Suprapubic skin (tissue), 4 donors: ENCODE data around the gene SRGAP2B. TPM values are rescaled to one million over a fixed set of nuclear protein-coding genes. Genes with fewer than 3 reads are reported as not detected.
"Not testable (repeated sequence)": the region's sequence is repeated elsewhere in the genome, so short reads cannot be mapped to it uniquely, and the experiment has no call there.

Experiments
- DNase-seq, 2 donors: peaks; one replicate each; pipeline ENCODE4 v3.0.0-alpha.2; 2019; ENCODE audit warnings: low spot score in 2 of 2
- H3K27ac ChIP-seq: fragments of 200-600 bp; sonication (generic); one replicate; pipeline ENCODE4 v1.5.1; 2019
- H3K27me3 ChIP-seq: fragments of 200-600 bp; sonication (generic); one replicate; pipeline ENCODE4 v1.5.1; 2019
- H3K36me3 ChIP-seq: fragments of 200-600 bp; sonication (generic); one replicate; pipeline ENCODE4 v1.5.1; 2019
- H3K4me1 ChIP-seq: fragments of 200-600 bp; sonication (generic); one replicate; pipeline ENCODE4 v1.5.1; 2019
- H3K4me3 ChIP-seq: fragments of 200-600 bp; sonication (generic); one replicate; pipeline ENCODE4 v1.5.1; 2019; ENCODE audit warnings: mild to moderate bottlenecking
- H3K9me3 ChIP-seq: fragments of 200-600 bp; sonication (generic); one replicate; pipeline ENCODE4 v1.5.1; 2019
- WGBS: methylation state at CpG from one replicate; pipeline ENCODE4 v1.1.5; 2018; 5-methylcytosine and 5-hydroxymethylcytosine counted together
- total RNA-seq, 4 donors: library from RNA; depleted of rRNA; stranded (reverse); fragments of >200 nt; gene quantifications; one replicate each; pipeline ENCODE4 v1.1.0, GENCODE V29; 2016

The SRGAP2B gene
- total RNA-seq, 4 donors from 2014 or later, result 21.7 to 42.6 (median 33.2) TPM

- H3K27me3 ChIP-seq, DNase-seq, H3K9me3 ChIP-seq, H3K4me3 ChIP-seq, H3K27ac ChIP-seq, H3K36me3 ChIP-seq, H3K4me1 ChIP-seq: not testable (repeated sequence)
- WGBS, result no CpG with 5 or more reads among the region's 6 CpGs
Observed at GRCh38 chr1:145074021-145074559, 21.0 kb downstream of the SRGAP2B start.

- not testable (repeated sequence) for DNase-seq, H3K36me3 ChIP-seq, H3K27ac ChIP-seq, H3K4me1 ChIP-seq, H3K9me3 ChIP-seq, H3K27me3 ChIP-seq, H3K4me3 ChIP-seq
- no CpG with 5 or more reads among the region's 6 CpGs for WGBS
Observed at GRCh38 chr1:145071569-145071968, 23.6 kb downstream of the SRGAP2B start.

GRCh38 chr1:145066486-145066885 is 28.6 kb downstream of the SRGAP2B start:
- DNase-seq, H3K4me3 ChIP-seq, H3K36me3 ChIP-seq, H3K9me3 ChIP-seq, H3K4me1 ChIP-seq, H3K27ac ChIP-seq, H3K27me3 ChIP-seq: not testable (repeated sequence)
- WGBS, result no CpG with 5 or more reads among the region's 10 CpGs

- not testable (repeated sequence) for H3K27ac ChIP-seq, DNase-seq, H3K4me3 ChIP-seq, H3K9me3 ChIP-seq, H3K27me3 ChIP-seq, H3K4me1 ChIP-seq, H3K36me3 ChIP-seq
- WGBS, result no CpG with 5 or more reads among the region's 5 CpGs
Observed at GRCh38 chr1:145065194-145065826, 29.8 kb downstream of the SRGAP2B start.

- not testable (repeated sequence) for H3K4me3 ChIP-seq, H3K9me3 ChIP-seq, H3K36me3 ChIP-seq, DNase-seq, H3K27me3 ChIP-seq, H3K4me1 ChIP-seq, H3K27ac ChIP-seq
- no CpG with 5 or more reads among the region's 2 CpGs for WGBS
Observed at GRCh38 chr1:145063941-145064648, 31.0 kb downstream of the SRGAP2B start.

GRCh38 chr1:145063285-145063684 is 31.8 kb downstream of the SRGAP2B start:
- not testable (repeated sequence) for H3K27ac ChIP-seq, H3K27me3 ChIP-seq, DNase-seq, H3K4me3 ChIP-seq, H3K9me3 ChIP-seq, H3K36me3 ChIP-seq, H3K4me1 ChIP-seq
- no CpG with 5 or more reads among the region's 2 CpGs for WGBS

DNA sequence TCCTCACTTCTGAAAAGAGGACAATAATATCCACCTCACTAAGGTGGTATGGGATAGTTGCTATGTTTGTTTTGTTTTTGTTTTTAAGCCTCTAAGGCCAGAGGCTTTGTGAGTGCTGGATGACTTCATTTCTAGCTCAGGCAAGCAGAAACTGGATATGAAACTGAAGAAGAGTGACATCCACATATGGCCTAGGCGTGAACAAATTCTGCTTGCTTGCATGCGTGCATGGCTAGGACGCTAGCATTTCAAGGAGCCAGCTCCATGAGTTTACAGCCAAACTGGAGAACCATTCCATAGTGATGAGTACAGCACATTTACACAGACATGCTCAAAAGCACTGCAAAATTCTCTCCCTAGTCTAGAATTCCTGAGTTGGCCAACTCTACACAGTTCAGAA is 36.9 kb downstream of the SRGAP2B start:
- H3K27ac ChIP-seq, H3K27me3 ChIP-seq: not testable (repeated sequence)
- WGBS, result no CpG with 5 or more reads among the region's 3 CpGs

GRCh38 chr1:145055217-145055760 is 39.8 kb downstream of the SRGAP2B start:
- not testable (repeated sequence) for H3K4me1 ChIP-seq, H3K4me3 ChIP-seq, H3K36me3 ChIP-seq, H3K9me3 ChIP-seq, H3K27ac ChIP-seq, H3K27me3 ChIP-seq, DNase-seq
- no CpG with 5 or more reads among the region's 4 CpGs for WGBS

More for the DNA sequence above, 36.9 kb downstream of the SRGAP2B start:
- H3K4me1 ChIP-seq, H3K4me3 ChIP-seq, H3K36me3 ChIP-seq, DNase-seq, H3K9me3 ChIP-seq: not testable (repeated sequence)

- not testable (repeated sequence) for H3K27me3 ChIP-seq, H3K4me3 ChIP-seq, H3K9me3 ChIP-seq, DNase-seq, H3K36me3 ChIP-seq, H3K27ac ChIP-seq, H3K4me1 ChIP-seq
- no CpG with 5 or more reads among the region's 4 CpGs for WGBS
Observed at GRCh38 chr1:145053428-145053827, 41.7 kb downstream of the SRGAP2B start.

DNA sequence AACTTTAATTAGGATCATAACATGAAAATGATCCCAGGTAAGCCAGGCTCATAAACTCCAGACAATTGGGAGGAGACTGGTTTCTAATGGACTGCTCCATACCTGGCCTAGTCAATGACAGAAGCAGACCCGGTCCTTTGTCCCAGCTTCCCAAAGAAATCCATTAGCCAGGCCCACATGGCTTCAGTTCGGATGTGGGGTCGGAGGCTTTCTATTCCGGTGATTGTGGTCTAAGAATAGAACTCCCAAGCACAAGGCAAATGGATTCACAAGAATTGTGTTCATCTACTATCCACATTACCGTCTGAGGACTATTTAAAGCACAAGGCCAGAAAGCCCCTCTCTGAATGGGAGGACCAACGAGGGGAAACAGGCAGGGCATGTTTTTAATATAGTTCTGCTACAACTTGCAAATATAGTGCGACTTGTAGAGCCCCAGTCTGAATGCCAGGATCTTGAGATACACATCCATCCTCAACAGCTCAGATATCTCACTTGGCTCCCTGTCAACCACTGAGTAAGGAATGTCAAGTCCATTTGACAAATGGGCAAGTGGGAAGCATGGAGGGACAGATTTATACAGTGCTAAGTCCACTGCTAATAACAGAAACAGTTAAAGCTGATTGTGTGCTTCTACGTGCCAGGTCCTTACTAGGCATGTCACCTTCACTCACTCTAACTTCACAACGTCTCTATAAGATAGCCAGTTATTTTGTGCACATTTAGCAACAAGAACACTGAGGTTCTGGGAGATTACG is 42.9 kb downstream of the SRGAP2B start:
- not testable (repeated sequence) for H3K9me3 ChIP-seq, H3K27me3 ChIP-seq, DNase-seq, H3K36me3 ChIP-seq, H3K4me1 ChIP-seq, H3K27ac ChIP-seq, H3K4me3 ChIP-seq
- WGBS, result no CpG with 5 or more reads among the region's 10 CpGs

- not testable (repeated sequence) for DNase-seq
- WGBS, result no CpG with 5 or more reads among the region's 6 CpGs
Observed at GRCh38 chr1:145048181-145048856, 46.8 kb downstream of the SRGAP2B start.

DNA sequence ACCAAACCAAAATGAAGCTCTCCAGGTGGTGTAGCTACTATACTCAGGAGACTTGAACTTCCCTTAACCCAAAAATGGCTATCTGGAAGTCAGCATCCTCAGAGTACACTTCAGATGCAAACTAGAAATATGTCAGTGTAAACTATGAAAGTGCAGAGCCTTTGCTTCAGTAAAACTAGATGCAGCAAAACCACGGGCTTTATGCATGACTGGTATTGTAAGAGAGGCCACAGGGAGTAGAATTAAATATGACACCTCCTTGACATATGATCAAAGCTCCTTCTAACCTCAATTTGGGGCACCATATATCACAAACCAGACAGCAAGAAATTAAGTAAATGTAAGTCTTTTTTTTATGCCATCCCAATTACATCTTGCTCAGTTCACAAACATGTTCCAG is 47.6 kb downstream of the SRGAP2B start:
- not testable (repeated sequence) for DNase-seq, H3K9me3 ChIP-seq, H3K27ac ChIP-seq, H3K4me3 ChIP-seq, H3K4me1 ChIP-seq, H3K36me3 ChIP-seq, H3K27me3 ChIP-seq
- no CpG with 5 or more reads among the region's 1 CpG for whole genome bisulfite sequencing

More at GRCh38 chr1:145048181-145048856, 46.8 kb downstream of the SRGAP2B start:
- not testable (repeated sequence) for H3K4me3 ChIP-seq, H3K27me3 ChIP-seq, H3K4me1 ChIP-seq, H3K9me3 ChIP-seq, H3K36me3 ChIP-seq, H3K27ac ChIP-seq

DNA sequence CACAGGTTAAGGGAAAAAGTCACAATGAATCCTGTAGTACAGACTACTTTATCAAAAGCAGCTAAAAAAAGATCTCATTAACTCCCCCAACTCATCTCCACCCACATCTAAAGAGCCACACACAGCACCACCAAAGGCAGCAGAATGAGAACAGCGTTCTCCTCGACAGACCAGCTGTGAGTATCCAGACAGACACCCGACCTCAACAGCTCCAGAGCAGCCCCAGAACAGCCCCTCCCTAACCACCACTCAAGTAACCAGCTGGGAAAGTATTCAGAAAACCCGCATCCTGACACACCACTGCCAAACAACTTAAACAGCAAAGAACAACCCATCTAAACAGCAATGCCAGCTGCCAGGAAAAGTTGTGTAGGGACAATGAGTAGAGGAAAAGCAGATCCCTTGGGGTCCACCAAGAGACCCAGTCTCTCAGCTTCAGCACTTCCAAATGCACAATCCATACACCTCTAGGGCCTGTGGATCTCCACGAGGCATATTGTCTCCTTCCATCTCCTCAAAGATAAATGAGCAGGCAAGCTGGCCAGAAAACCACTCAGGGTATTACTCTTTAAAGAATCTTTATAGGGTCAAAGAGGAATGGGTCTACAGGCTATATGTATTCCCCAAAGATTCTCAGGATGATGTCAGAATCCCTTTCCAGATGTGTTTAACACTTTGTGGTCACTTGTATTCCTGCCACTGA is 49.4 kb downstream of the SRGAP2B start:
- H3K36me3 ChIP-seq, DNase-seq, H3K4me1 ChIP-seq, H3K27ac ChIP-seq, H3K9me3 ChIP-seq, H3K27me3 ChIP-seq, H3K4me3 ChIP-seq: not testable (repeated sequence)
- no CpG with 5 or more reads among the region's 5 CpGs for WGBS
